HUES6 (cell line): Measurements from ENCODE around the gene LRP5.
"Not testable (repeated sequence)": the region's sequence is repeated elsewhere in the genome, so short reads cannot be mapped to it uniquely, and the experiment has no call there.

ENCODE experiments used
- H3K27ac ChIP-seq: 2 replicates; pipeline ENCODE4 v1.7.0; 2013; ENCODE audit warnings: low read depth, mild to moderate bottlenecking, low read length, inconsistent platforms
- H3K27me3 ChIP-seq: 2 replicates; pipeline ENCODE4 v1.6.1; 2013; ENCODE audit warnings: low read length; ENCODE audit not compliant: control insufficient read depth, insufficient read depth
- H3K36me3 ChIP-seq: 2 replicates; pipeline ENCODE4 v1.6.1; 2013; ENCODE audit warnings: low read length; ENCODE audit not compliant: control insufficient read depth, insufficient read depth
- H3K4me1 ChIP-seq: 2 replicates; pipeline ENCODE4 v1.6.1; 2013; ENCODE audit warnings: low read length; ENCODE audit not compliant: control insufficient read depth, insufficient read depth
- H3K4me3 ChIP-seq: 2 replicates; pipeline ENCODE4 v1.5.1; 2013; ENCODE audit warnings: low read depth, low read length
- H3K9ac ChIP-seq: one replicate; pipeline ENCODE4 v1.6.1; 2013; ENCODE audit warnings: mild to moderate bottlenecking, low read length
- H3K9me3 ChIP-seq: 2 replicates; pipeline ENCODE4 v1.6.1; 2013; ENCODE audit warnings: low read depth, low read length; ENCODE audit not compliant: control insufficient read depth, insufficient read depth

Gene LRP5

GRCh38 chr11:68385128-68385527 lies 72.7 kb downstream of the LRP5 start:
- H3K4me1 ChIP-seq = peaks cover 8% of the 10 kb centered on the region; the same call in 1 of the 2 replicates
- peaks cover 31% of the 10 kb centered on the region for H3K36me3 ChIP-seq
- H3K27ac ChIP-seq = no peak overlapping the region
- H3K27me3 ChIP-seq = no peaks in the 10 kb centered on the region
- no peak overlapping the region for H3K4me3 ChIP-seq
- no peak overlapping the region for H3K9ac ChIP-seq
- H3K9me3 ChIP-seq = no peaks in the 10 kb centered on the region; the same call in 1 of the 2 replicates

- Histone ChIP-seq H3K27me3 (no peaks in the 10 kb centered on the region), H3K9ac (no peak overlapping the region), H3K36me3 (peaks cover 39% of the 10 kb centered on the region), H3K4me1 (no peaks in the 10 kb centered on the region), H3K4me3 (no peak overlapping the region), H3K27ac (no peak overlapping the region), H3K9me3 (no peaks in the 10 kb centered on the region; the same call in 1 of the 2 replicates)
These were observed 74.1 kb downstream of the LRP5 start for GRCh38 chr11:68386331-68386978.

GRCh38 chr11:68387840-68388239 lies 75.4 kb downstream of the LRP5 start:
- H3K4me3 ChIP-seq = no peak overlapping the region
- no peaks in the 10 kb centered on the region for H3K4me1 ChIP-seq
- no peaks in the 10 kb centered on the region; the same call in 1 of the 2 replicates for H3K9me3 ChIP-seq
- no peaks in the 10 kb centered on the region for H3K27me3 ChIP-seq
- H3K27ac ChIP-seq = no peak overlapping the region
- peaks cover 48% of the 10 kb centered on the region for H3K36me3 ChIP-seq
- no peak overlapping the region for H3K9ac ChIP-seq

GRCh38 chr11:68388595-68389198 lies 76.3 kb downstream of the LRP5 start:
- no peaks in the 10 kb centered on the region for H3K4me1 ChIP-seq
- peaks cover 48% of the 10 kb centered on the region for H3K36me3 ChIP-seq
- H3K9me3 ChIP-seq = no peaks in the 10 kb centered on the region; the same call in 1 of the 2 replicates
- no peak overlapping the region for H3K9ac ChIP-seq
- no peaks in the 10 kb centered on the region for H3K27me3 ChIP-seq
- no peak overlapping the region for H3K27ac ChIP-seq
- H3K4me3 ChIP-seq = no peak overlapping the region

- Histone ChIP-seq H3K4me3 (no peak overlapping the region), H3K9ac (no peak overlapping the region), H3K9me3 (no peaks in the 10 kb centered on the region; the same call in 1 of the 2 replicates), H3K27me3 (no peaks in the 10 kb centered on the region), H3K36me3 (peaks cover 48% of the 10 kb centered on the region), H3K4me1 (no peaks in the 10 kb centered on the region), H3K27ac (no peak overlapping the region)
These were observed 77.9 kb downstream of the LRP5 start for GRCh38 chr11:68390315-68390714.

- H3K27me3 ChIP-seq = no peaks in the 10 kb centered on the region
- H3K4me3 ChIP-seq = no peak overlapping the region
- no peaks in the 10 kb centered on the region for H3K9me3 ChIP-seq
- H3K36me3 ChIP-seq = peaks cover 42% of the 10 kb centered on the region
- H3K27ac ChIP-seq = no peak overlapping the region
- no peaks in the 10 kb centered on the region for H3K4me1 ChIP-seq
- no peak overlapping the region for H3K9ac ChIP-seq
These were observed 80.4 kb downstream of the LRP5 start for GRCh38 chr11:68392822-68393221.

GRCh38 chr11:68396516-68396915 lies 84.1 kb downstream of the LRP5 start:
- H3K4me1 ChIP-seq = no peaks in the 10 kb centered on the region
- H3K4me3 ChIP-seq = no peak overlapping the region
- H3K27me3 ChIP-seq = no peaks in the 10 kb centered on the region
- peaks cover 14% of the 10 kb centered on the region; the same call in 1 of the 2 replicates for H3K36me3 ChIP-seq
- no peak overlapping the region for H3K27ac ChIP-seq
- no peaks in the 10 kb centered on the region for H3K9me3 ChIP-seq
- no peak overlapping the region for H3K9ac ChIP-seq

- H3K36me3 ChIP-seq = peaks cover 16% of the 10 kb centered on the region
- H3K4me3 ChIP-seq = no peak overlapping the region
- H3K27me3 ChIP-seq = no peaks in the 10 kb centered on the region
- no peaks in the 10 kb centered on the region for H3K4me1 ChIP-seq
- H3K27ac ChIP-seq = no peak overlapping the region
- no peaks in the 10 kb centered on the region for H3K9me3 ChIP-seq
- H3K9ac ChIP-seq = no peak overlapping the region
These were observed 84.9 kb downstream of the LRP5 start for GRCh38 chr11:68397256-68397655.

GRCh38 chr11:68398995-68399851 lies 86.8 kb downstream of the LRP5 start:
- H3K9me3 ChIP-seq = no peaks in the 10 kb centered on the region
- no peak overlapping the region for H3K9ac ChIP-seq
- H3K4me1 ChIP-seq = no peaks in the 10 kb centered on the region
- H3K36me3 ChIP-seq = peaks cover 28% of the 10 kb centered on the region
- H3K27me3 ChIP-seq = no peaks in the 10 kb centered on the region
- H3K4me3 ChIP-seq = no peak overlapping the region
- H3K27ac ChIP-seq = no peak overlapping the region

- Histone ChIP-seq H3K27ac (no peak overlapping the region), H3K4me3 (no peak overlapping the region), H3K9ac (no peak overlapping the region), H3K9me3 (no peaks in the 10 kb centered on the region), H3K4me1 (no peaks in the 10 kb centered on the region), H3K27me3 (no peaks in the 10 kb centered on the region), H3K36me3 (peaks cover 31% of the 10 kb centered on the region)
These were observed 87.5 kb downstream of the LRP5 start for GRCh38 chr11:68399916-68400315.

GRCh38 chr11:68400584-68400983 lies 88.2 kb downstream of the LRP5 start:
- H3K27me3 ChIP-seq, H3K9ac ChIP-seq, H3K4me3 ChIP-seq, H3K9me3 ChIP-seq, H3K27ac ChIP-seq, H3K4me1 ChIP-seq: not testable (repeated sequence)
- peaks cover 31% of the 10 kb centered on the region for H3K36me3 ChIP-seq
